Measurements from ENCODE around the gene FANCC. TPM values are rescaled to one million over a fixed set of nuclear protein-coding genes. Genes with fewer than 3 reads are reported as not detected.

The FANCC gene
- total and polyA plus RNA-seq, 2 donors (not counting 1 experiment from before 2014, with no cell fraction given), result 8.9 to 9.0 TPM

- no peaks in the 10 kb centered on the region for H4K20me1 ChIP-seq (ENCODE audit: control insufficient read depth, extremely low read depth, insufficient read depth, low read length)
- H3K79me2 ChIP-seq (ENCODE audit: control insufficient read depth, insufficient read depth, low read length), result no peaks in the 10 kb centered on the region
- H3K9ac ChIP-seq (ENCODE audit: insufficient read depth, low read length), result no peak overlapping the region
- no peaks in the 10 kb centered on the region for H3K4me1 ChIP-seq (ENCODE audit: control insufficient read depth, extremely low read depth, insufficient read depth, low read length)
- no peaks in the 10 kb centered on the region for H3K36me3 ChIP-seq (ENCODE audit: control insufficient read depth, insufficient read depth, low read length)
- no peak overlapping the region for H3K4me3 ChIP-seq (replicated peaks in 1 of 4; ENCODE audit: control extremely low read depth in 1 of 4, insufficient read depth in 1 of 4, low read depth in 3 of 4, low read length in 4 of 4)
- no peaks in the 10 kb centered on the region for H3K27me3 ChIP-seq (ENCODE audit: control insufficient read depth, insufficient read depth, low read length)
- H3K27ac ChIP-seq (ENCODE audit: insufficient read depth, low read length), result no peak overlapping the region
- TF ChIP-seq EZH2 (IDR thresholded peaks at IDR 0.05; ENCODE audit: low read length, missing control alignments) (no peak), CTCF (conservative IDR thresholded peaks at IDR 0.05 in 1 of 2, IDR thresholded peaks at IDR 0.05 in 1 of 2; ENCODE audit: low read depth in 1 of 2, low read length in 2 of 2) (peak; percentile 52 to 72)
- no peak overlapping the region for H3K4me2 ChIP-seq (ENCODE audit: extremely low read depth, insufficient read depth, low read length)
- H2AFZ ChIP-seq (ENCODE audit: low read length), result no peak overlapping the region
- peak; percentile 52 to 67 for DNase-seq (ENCODE audit: low read depth in 2 of 2)
- no peaks in the 10 kb centered on the region for H3K9me3 ChIP-seq (ENCODE audit: control insufficient read depth, insufficient read depth, low read depth, low read length)
Observed at GRCh38 chr9:95264954-95265615, 52.4 kb downstream of the FANCC start.

GRCh38 chr9:95261890-95262289 is 55.6 kb downstream of the FANCC start:
- H2AFZ ChIP-seq (ENCODE audit: low read length), result no peak overlapping the region
- H3K79me2 ChIP-seq (ENCODE audit: control insufficient read depth, insufficient read depth, low read length), result no peaks in the 10 kb centered on the region
- H3K36me3 ChIP-seq (ENCODE audit: control insufficient read depth, insufficient read depth, low read length), result no peaks in the 10 kb centered on the region
- H3K9me3 ChIP-seq (ENCODE audit: control insufficient read depth, insufficient read depth, low read depth, low read length), result no peaks in the 10 kb centered on the region
- no peak overlapping the region for H3K4me3 ChIP-seq (replicated peaks in 1 of 4; ENCODE audit: control extremely low read depth in 1 of 4, insufficient read depth in 1 of 4, low read depth in 3 of 4, low read length in 4 of 4)
- DNase-seq (ENCODE audit: low read depth in 2 of 2), result peak; percentile 15 to 67
- H4K20me1 ChIP-seq (ENCODE audit: control insufficient read depth, extremely low read depth, insufficient read depth, low read length), result no peaks in the 10 kb centered on the region
- H3K9ac ChIP-seq (ENCODE audit: insufficient read depth, low read length), result no peak overlapping the region
- TF ChIP-seq EZH2 (IDR thresholded peaks at IDR 0.05; ENCODE audit: low read length, missing control alignments) (no peak), CTCF (conservative IDR thresholded peaks at IDR 0.05 in 1 of 2, IDR thresholded peaks at IDR 0.05 in 1 of 2; ENCODE audit: low read depth in 1 of 2, low read length in 2 of 2) (no peak)
- H3K27ac ChIP-seq (ENCODE audit: insufficient read depth, low read length), result no peak overlapping the region
- H3K4me1 ChIP-seq (ENCODE audit: control insufficient read depth, extremely low read depth, insufficient read depth, low read length), result no peaks in the 10 kb centered on the region
- no peak overlapping the region for H3K4me2 ChIP-seq (ENCODE audit: extremely low read depth, insufficient read depth, low read length)
- H3K27me3 ChIP-seq (ENCODE audit: control insufficient read depth, insufficient read depth, low read length), result no peaks in the 10 kb centered on the region

GRCh38 chr9:95250462-95251221 is 66.9 kb downstream of the FANCC start:
- DNase-seq (ENCODE audit: low read depth in 2 of 2), result no peak
- no peak overlapping the region for H2AFZ ChIP-seq (ENCODE audit: low read length)
- TF ChIP-seq CTCF (conservative IDR thresholded peaks at IDR 0.05 in 1 of 2, IDR thresholded peaks at IDR 0.05 in 1 of 2; ENCODE audit: low read depth in 1 of 2, low read length in 2 of 2), result no peak
- no peak for TF ChIP-seq EZH2 (IDR thresholded peaks at IDR 0.05; ENCODE audit: low read length, missing control alignments)
- no peaks in the 10 kb centered on the region for H3K9me3 ChIP-seq (ENCODE audit: control insufficient read depth, insufficient read depth, low read depth, low read length)
- H4K20me1 ChIP-seq (ENCODE audit: control insufficient read depth, extremely low read depth, insufficient read depth, low read length), result no peaks in the 10 kb centered on the region
- H3K4me2 ChIP-seq (ENCODE audit: extremely low read depth, insufficient read depth, low read length), result no peak overlapping the region
- H3K79me2 ChIP-seq (ENCODE audit: control insufficient read depth, insufficient read depth, low read length), result no peaks in the 10 kb centered on the region
- H3K4me1 ChIP-seq (ENCODE audit: control insufficient read depth, extremely low read depth, insufficient read depth, low read length), result no peaks in the 10 kb centered on the region
- H3K9ac ChIP-seq (ENCODE audit: insufficient read depth, low read length), result no peak overlapping the region
- H3K36me3 ChIP-seq (ENCODE audit: control insufficient read depth, insufficient read depth, low read length), result no peaks in the 10 kb centered on the region
- no peak overlapping the region for H3K27ac ChIP-seq (ENCODE audit: insufficient read depth, low read length)
- no peak overlapping the region for H3K4me3 ChIP-seq (replicated peaks in 1 of 4; ENCODE audit: control extremely low read depth in 1 of 4, insufficient read depth in 1 of 4, low read depth in 3 of 4, low read length in 4 of 4)
- H3K27me3 ChIP-seq (ENCODE audit: control insufficient read depth, insufficient read depth, low read length), result no peaks in the 10 kb centered on the region
